ENCODE results near the gene BICC1. TPM values are rescaled to one million over a fixed set of nuclear protein-coding genes. Genes with fewer than 3 reads are reported as not detected.

Gene BICC1
- total and polyA plus RNA-seq, 2 donors (not counting 3 experiments of a cell fraction or from before 2014, with no cell fraction given): 0.06 to 0.29 TPM

DNA sequence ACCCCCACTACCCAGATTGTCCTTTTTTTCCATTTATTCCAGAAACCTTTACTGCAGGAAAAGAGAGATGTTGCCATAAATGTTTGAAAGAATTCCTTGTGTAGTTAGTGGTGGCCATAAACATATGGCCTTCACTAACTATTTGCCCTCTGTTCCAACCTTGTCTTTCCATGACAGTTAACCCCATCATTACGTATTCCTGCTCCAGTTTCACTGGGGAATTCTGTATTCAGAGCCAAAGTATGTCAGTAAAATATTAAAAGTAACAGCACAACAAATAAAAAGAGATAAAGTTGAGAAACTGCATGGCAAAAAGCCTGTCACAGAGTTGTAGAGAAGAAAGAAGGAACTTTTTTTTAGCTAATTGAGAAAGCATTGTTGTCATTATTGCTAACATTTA, 261.3 kb downstream of the BICC1 start:
- no peaks in the 10 kb centered on the region for H3K4me1 ChIP-seq (ENCODE audit: control insufficient read depth, extremely low read depth, insufficient read depth, low read length)
- H3K79me2 ChIP-seq (ENCODE audit: control insufficient read depth, insufficient read depth, low read length): no peaks in the 10 kb centered on the region
- H4K20me1 ChIP-seq (replicated peaks; ENCODE audit: control insufficient read depth, extremely low read depth, insufficient read depth, low read length): no peaks in the 10 kb centered on the region
- no peak overlapping the region for H2AFZ ChIP-seq (ENCODE audit: low read depth, low read length)
- FAIRE-seq (no peak), DNase-seq (ENCODE audit: low read depth, low spot score) (no peak)
- no peak overlapping the region for H3K27ac ChIP-seq (ENCODE audit: insufficient read depth, low read depth, low read length)
- POLR2A ChIA-PET: no interaction called here
- no peaks in the 10 kb centered on the region for H3K27me3 ChIP-seq (ENCODE audit: control insufficient read depth in 2 of 2, insufficient read depth in 2 of 2, low read length in 2 of 2)
- dilution Hi-C loops (cut with MboI; ENCODE audit: extremely low pct_ligation_motif_present, low sequenced_read_pairs) (no loop called here), intact Hi-C loops (cut with micrococcal nuclease) (no loop called here)
- no peaks in the 10 kb centered on the region for H3K9me3 ChIP-seq (replicated peaks; ENCODE audit: control insufficient read depth, insufficient read depth, low read length)
- H3K36me3 ChIP-seq (ENCODE audit: control insufficient read depth in 2 of 2, extremely low read depth in 1 of 2, insufficient read depth in 2 of 2, low read length in 2 of 2): no peaks in the 10 kb centered on the region
- H3K4me3 ChIP-seq (replicated peaks in 1 of 3; ENCODE audit: insufficient read depth in 1 of 3, low read depth in 1 of 3, low read length in 3 of 3): no peak overlapping the region
- no peak overlapping the region for H3K9ac ChIP-seq (replicated peaks; ENCODE audit: extremely low read depth, insufficient read depth, low read length)
- no TSS peak for BruUV-seq (replicated peaks)
- CTCF ChIA-PET: no interaction called here
- TF ChIP-seq EZH2 (IDR thresholded peaks at IDR 0.05; ENCODE audit: borderline replicate concordance, low read depth, low read length, severe bottlenecking): no peak
- no peak for TF ChIP-seq JUN (IDR thresholded peaks at IDR 0.05; ENCODE audit: borderline replicate concordance, insufficient read depth, insufficient read length, low read depth)
- no peak for TF ChIP-seq POLR2AphosphoS5 (IDR thresholded peaks at IDR 0.05; ENCODE audit: insufficient read depth, low read depth, low read length)
- TF ChIP-seq, protein P1, sequence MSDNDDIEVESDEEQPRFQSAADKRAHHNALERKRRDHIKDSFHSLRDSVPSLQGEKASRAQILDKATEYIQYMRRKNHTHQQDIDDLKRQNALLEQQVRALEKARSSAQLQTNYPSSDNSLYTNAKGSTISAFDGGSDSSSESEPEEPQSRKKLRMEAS (IDR thresholded peaks at IDR 0.05; ENCODE audit: insufficient read depth, insufficient read length): no peak
- no peak for TF ChIP-seq POLR2A (IDR thresholded peaks at IDR 0.05; ENCODE audit: low read depth, low read length)
- no peak for TF ChIP-seq MYC (IDR thresholded peaks at IDR 0.05; ENCODE audit: low read depth, low read length)
- TF ChIP-seq FOS (IDR thresholded peaks at IDR 0.05; ENCODE audit: borderline replicate concordance, insufficient read depth, low read length): no peak
- TF ChIP-seq GATA2 (IDR thresholded peaks at IDR 0.05; ENCODE audit: insufficient read depth, insufficient read length, low read depth, low read length): no peak
- TF ChIP-seq, protein P2, sequence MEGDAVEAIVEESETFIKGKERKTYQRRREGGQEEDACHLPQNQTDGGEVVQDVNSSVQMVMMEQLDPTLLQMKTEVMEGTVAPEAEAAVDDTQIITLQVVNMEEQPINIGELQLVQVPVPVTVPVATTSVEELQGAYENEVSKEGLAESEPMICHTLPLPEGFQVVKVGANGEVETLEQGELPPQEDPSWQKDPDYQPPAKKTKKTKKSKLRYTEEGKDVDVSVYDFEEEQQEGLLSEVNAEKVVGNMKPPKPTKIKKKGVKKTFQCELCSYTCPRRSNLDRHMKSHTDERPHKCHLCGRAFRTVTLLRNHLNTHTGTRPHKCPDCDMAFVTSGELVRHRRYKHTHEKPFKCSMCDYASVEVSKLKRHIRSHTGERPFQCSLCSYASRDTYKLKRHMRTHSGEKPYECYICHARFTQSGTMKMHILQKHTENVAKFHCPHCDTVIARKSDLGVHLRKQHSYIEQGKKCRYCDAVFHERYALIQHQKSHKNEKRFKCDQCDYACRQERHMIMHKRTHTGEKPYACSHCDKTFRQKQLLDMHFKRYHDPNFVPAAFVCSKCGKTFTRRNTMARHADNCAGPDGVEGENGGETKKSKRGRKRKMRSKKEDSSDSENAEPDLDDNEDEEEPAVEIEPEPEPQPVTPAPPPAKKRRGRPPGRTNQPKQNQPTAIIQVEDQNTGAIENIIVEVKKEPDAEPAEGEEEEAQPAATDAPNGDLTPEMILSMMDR (IDR thresholded peaks at IDR 0.05; ENCODE audit: extremely low read depth in 1 of 2, insufficient read depth in 1 of 2, low read depth in 1 of 2, low read length in 2 of 2): no peak
- H3K4me2 ChIP-seq (ENCODE audit: insufficient read depth, low read length): no peak overlapping the region
- peaks cover 2% of the 10 kb centered on the region for H3K9me1 ChIP-seq (replicated peaks; ENCODE audit: control insufficient read depth, extremely low read depth, insufficient read depth, low read length)
